ENCODE measurements around the gene C1orf53.

Gene C1orf53

DNA sequence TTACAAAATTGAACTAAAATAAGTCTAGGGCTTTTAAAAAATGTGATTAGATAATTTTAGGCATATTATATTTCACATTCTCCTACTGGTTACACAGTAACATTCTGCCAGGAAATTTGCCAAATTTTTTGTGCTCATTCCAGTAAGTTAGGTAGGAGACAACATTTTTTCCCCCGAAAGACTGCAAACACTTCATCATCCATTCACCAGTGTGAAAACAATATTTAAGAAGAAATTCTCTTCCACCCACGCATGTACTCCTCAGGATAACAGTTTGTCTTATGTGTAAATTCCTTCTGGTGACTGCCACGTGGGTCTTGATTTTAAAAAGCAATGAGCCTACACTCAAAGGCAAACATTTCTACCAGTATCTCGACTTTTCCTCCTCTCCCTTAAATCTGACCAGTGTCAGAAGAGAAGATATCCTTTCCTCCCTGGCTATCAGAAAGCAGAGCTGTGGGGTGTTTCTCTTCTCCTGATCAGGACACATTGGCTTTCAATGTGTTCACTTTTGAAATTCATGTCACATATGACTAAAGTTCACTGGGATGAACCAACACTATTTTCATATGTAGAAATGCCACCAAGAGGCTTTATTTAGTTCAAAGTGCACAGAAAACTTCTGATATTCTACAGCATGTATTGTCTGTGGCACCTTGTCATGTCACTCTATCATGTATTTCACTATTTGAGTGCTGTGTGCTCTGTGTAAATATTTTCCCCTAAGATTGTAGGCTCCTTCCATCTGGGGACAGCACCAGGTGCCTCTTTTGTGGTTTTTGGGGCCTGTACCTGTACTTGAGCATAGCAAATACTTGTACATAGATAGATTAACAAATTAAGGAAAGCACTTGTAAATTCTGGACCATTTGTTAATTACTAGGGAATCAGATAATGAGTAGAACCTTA lies 53.3 kb downstream of the C1orf53 start:
- ChIA-PET POLR2A (no interaction called here), CTCF (no interaction called here)
- TF ChIP-seq ZNF558 (tag by site-specific recombination; IDR thresholded peaks at IDR 0.05) (no peak), ZIC2 (tag by site-specific recombination; IDR thresholded peaks at IDR 0.05) (no peak), ZFP37 (tag by site-specific recombination; IDR thresholded peaks at IDR 0.05) (no peak), ZNF777 (tag by site-specific recombination; IDR thresholded peaks at IDR 0.05; ENCODE audit: borderline replicate concordance) (no peak), ZBTB7A (tag by site-specific recombination; IDR thresholded peaks at IDR 0.05; ENCODE audit: low read depth) (no peak), ZNF529 (tag by site-specific recombination; IDR thresholded peaks at IDR 0.05; ENCODE audit: insufficient replicate concordance) (no peak), ZNF473 (tag by site-specific recombination; IDR thresholded peaks at IDR 0.05) (no peak), ZNF707 (tag by site-specific recombination; IDR thresholded peaks at IDR 0.05) (no peak), ZNF223 (tag by site-specific recombination; IDR thresholded peaks at IDR 0.05) (no peak), ZNF654 (tag by site-specific recombination; IDR thresholded peaks at IDR 0.05; ENCODE audit: low read depth) (no peak), ZNF623 (tag by site-specific recombination; IDR thresholded peaks at IDR 0.05) (no peak)
- TF ChIP-seq, protein P1, sequence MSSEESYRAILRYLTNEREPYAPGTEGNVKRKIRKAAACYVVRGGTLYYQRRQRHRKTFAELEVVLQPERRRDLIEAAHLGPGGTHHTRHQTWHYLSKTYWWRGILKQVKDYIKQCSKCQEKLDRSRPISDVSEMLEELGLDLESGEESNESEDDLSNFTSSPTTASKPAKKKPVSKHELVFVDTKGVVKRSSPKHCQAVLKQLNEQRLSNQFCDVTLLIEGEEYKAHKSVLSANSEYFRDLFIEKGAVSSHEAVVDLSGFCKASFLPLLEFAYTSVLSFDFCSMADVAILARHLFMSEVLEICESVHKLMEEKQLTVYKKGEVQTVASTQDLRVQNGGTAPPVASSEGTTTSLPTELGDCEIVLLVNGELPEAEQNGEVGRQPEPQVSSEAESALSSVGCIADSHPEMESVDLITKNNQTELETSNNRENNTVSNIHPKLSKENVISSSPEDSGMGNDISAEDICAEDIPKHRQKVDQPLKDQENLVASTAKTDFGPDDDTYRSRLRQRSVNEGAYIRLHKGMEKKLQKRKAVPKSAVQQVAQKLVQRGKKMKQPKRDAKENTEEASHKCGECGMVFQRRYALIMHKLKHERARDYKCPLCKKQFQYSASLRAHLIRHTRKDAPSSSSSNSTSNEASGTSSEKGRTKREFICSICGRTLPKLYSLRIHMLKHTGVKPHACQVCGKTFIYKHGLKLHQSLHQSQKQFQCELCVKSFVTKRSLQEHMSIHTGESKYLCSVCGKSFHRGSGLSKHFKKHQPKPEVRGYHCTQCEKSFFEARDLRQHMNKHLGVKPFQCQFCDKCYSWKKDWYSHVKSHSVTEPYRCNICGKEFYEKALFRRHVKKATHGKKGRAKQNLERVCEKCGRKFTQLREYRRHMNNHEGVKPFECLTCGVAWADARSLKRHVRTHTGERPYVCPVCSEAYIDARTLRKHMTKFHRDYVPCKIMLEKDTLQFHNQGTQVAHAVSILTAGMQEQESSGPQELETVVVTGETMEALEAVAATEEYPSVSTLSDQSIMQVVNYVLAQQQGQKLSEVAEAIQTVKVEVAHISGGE (tag by site-specific recombination; conservative IDR thresholded peaks at IDR 0.05; ENCODE audit: low read depth) = no peak
- TF ChIP-seq, protein P2, sequence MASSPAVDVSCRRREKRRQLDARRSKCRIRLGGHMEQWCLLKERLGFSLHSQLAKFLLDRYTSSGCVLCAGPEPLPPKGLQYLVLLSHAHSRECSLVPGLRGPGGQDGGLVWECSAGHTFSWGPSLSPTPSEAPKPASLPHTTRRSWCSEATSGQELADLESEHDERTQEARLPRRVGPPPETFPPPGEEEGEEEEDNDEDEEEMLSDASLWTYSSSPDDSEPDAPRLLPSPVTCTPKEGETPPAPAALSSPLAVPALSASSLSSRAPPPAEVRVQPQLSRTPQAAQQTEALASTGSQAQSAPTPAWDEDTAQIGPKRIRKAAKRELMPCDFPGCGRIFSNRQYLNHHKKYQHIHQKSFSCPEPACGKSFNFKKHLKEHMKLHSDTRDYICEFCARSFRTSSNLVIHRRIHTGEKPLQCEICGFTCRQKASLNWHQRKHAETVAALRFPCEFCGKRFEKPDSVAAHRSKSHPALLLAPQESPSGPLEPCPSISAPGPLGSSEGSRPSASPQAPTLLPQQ (tag by site-specific recombination; IDR thresholded peaks at IDR 0.05) = no peak
- TF ChIP-seq, protein P3, sequence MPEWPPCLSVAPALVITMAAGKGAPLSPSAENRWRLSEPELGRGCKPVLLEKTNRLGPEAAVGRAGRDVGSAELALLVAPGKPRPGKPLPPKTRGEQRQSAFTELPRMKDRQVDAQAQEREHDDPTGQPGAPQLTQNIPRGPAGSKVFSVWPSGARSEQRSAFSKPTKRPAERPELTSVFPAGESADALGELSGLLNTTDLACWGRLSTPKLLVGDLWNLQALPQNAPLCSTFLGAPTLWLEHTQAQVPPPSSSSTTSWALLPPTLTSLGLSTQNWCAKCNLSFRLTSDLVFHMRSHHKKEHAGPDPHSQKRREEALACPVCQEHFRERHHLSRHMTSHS (tag by site-specific recombination; IDR thresholded peaks at IDR 0.05) = no peak
- TF ChIP-seq, protein P4, sequence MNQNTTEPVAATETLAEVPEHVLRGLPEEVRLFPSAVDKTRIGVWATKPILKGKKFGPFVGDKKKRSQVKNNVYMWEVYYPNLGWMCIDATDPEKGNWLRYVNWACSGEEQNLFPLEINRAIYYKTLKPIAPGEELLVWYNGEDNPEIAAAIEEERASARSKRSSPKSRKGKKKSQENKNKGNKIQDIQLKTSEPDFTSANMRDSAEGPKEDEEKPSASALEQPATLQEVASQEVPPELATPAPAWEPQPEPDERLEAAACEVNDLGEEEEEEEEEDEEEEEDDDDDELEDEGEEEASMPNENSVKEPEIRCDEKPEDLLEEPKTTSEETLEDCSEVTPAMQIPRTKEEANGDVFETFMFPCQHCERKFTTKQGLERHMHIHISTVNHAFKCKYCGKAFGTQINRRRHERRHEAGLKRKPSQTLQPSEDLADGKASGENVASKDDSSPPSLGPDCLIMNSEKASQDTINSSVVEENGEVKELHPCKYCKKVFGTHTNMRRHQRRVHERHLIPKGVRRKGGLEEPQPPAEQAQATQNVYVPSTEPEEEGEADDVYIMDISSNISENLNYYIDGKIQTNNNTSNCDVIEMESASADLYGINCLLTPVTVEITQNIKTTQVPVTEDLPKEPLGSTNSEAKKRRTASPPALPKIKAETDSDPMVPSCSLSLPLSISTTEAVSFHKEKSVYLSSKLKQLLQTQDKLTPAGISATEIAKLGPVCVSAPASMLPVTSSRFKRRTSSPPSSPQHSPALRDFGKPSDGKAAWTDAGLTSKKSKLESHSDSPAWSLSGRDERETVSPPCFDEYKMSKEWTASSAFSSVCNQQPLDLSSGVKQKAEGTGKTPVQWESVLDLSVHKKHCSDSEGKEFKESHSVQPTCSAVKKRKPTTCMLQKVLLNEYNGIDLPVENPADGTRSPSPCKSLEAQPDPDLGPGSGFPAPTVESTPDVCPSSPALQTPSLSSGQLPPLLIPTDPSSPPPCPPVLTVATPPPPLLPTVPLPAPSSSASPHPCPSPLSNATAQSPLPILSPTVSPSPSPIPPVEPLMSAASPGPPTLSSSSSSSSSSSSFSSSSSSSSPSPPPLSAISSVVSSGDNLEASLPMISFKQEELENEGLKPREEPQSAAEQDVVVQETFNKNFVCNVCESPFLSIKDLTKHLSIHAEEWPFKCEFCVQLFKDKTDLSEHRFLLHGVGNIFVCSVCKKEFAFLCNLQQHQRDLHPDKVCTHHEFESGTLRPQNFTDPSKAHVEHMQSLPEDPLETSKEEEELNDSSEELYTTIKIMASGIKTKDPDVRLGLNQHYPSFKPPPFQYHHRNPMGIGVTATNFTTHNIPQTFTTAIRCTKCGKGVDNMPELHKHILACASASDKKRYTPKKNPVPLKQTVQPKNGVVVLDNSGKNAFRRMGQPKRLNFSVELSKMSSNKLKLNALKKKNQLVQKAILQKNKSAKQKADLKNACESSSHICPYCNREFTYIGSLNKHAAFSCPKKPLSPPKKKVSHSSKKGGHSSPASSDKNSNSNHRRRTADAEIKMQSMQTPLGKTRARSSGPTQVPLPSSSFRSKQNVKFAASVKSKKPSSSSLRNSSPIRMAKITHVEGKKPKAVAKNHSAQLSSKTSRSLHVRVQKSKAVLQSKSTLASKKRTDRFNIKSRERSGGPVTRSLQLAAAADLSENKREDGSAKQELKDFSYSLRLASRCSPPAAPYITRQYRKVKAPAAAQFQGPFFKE (tag by site-specific recombination; IDR thresholded peaks at IDR 0.05; ENCODE audit: borderline replicate concordance) = no peak
- no peaks in the 10 kb centered on the region for H3K36me3 ChIP-seq (ENCODE audit: control insufficient read depth in 2 of 2, insufficient read depth in 1 of 2, low read length in 2 of 2)
- no peak overlapping the region for H3K4me3 ChIP-seq (ENCODE audit: low read depth, low read length)
- H3K9me3 ChIP-seq (ENCODE audit: control insufficient read depth, insufficient read depth, low read depth, low read length) = no peaks in the 10 kb centered on the region
- H3K4me1 ChIP-seq (ENCODE audit: control insufficient read depth, insufficient read depth, low read length) = no peaks in the 10 kb centered on the region
- H3K27ac ChIP-seq (ENCODE audit: extremely low read depth, low read depth, low read length) = no peak overlapping the region

Data from HEK293 (cell line).